A673 (cell line): Measurements from ENCODE around the gene LRP2.

Source experiments
- CTCF ChIP-seq: fragments of 300-800, 200-600 bp; sonication (generic); conservative IDR thresholded peaks from 2 replicates; pipeline ENCODE4 v1.5.1; 2017; ENCODE audit warnings: low read depth, mild to moderate bottlenecking, antibody characterized with exemption, low read length, moderate library complexity, mixed read lengths
- EZH2 ChIP-seq: fragments of 200-600 bp; sonication (generic); IDR thresholded peaks from 2 replicates; pipeline ENCODE4 v1.6.1; 2017; ENCODE audit warnings: borderline replicate concordance, low read depth, mild to moderate bottlenecking, mixed read lengths, antibody characterized with exemption, low read length; ENCODE audit not compliant: poor library complexity, severe bottlenecking

- no peak for TF ChIP-seq CTCF
- no peak for TF ChIP-seq EZH2
Observed at GRCh38 chr2:169339657-169340056, 22.7 kb downstream of the LRP2 start.
